K562 (cell line): ENCODE data around the gene TUBB1. TPM values are rescaled to one million over a fixed set of nuclear protein-coding genes. Genes with fewer than 3 reads are reported as not detected.

Experiments
- ATF7 ChIP-seq: fragments of 450-650 bp; IDR thresholded peaks from 2 replicates; pipeline ENCODE4 v1.7.1; 2014; ENCODE audit warnings: mild to moderate bottlenecking, moderate library complexity
- BCLAF1 ChIP-seq, 2 experiments: fragments of 450-650 bp in 1 of 2; IDR thresholded peaks; 2 replicates each; pipeline ENCODE4 v1.6.1; 2011 to 2017; ENCODE audit warnings: low read depth in 2 of 2, antibody characterized with exemption in 1 of 2, borderline replicate concordance in 1 of 2, low read length in 1 of 2, mild to moderate bottlenecking in 1 of 2, mixed read lengths in 1 of 2; ENCODE audit not compliant: control insufficient read depth in 1 of 2
- CBX8 ChIP-seq: fragments of 200-600 bp; sonication (generic); IDR thresholded peaks from 2 replicates; pipeline ENCODE4 v1.6.1; 2012; ENCODE audit warnings: borderline replicate concordance, mixed run types, low read depth, mild to moderate bottlenecking, moderate library complexity, mixed read lengths, low read length, control low read depth, inconsistent platforms; ENCODE audit not compliant: poor library complexity, severe bottlenecking; ENCODE audit errors: extremely low read depth
- CXXC5 ChIP-seq: fragments of 250-450 bp; sonication (Bioruptor Pico); IDR thresholded peaks from 2 replicates; pipeline ENCODE4 v1.8.0; 2022; ENCODE audit warnings: inconsistent platforms, mild to moderate bottlenecking, moderate library complexity
- DACH1 ChIP-seq: fragments of 450-650 bp; IDR thresholded peaks from 2 replicates; pipeline ENCODE4 v1.6.1; 2018; ENCODE audit not compliant: partially characterized antibody
- EGR1 ChIP-seq: fragments of 450-650 bp; conservative IDR thresholded peaks from 2 replicates; pipeline ENCODE4 v1.6.1; 2017; ENCODE audit warnings: mild to moderate bottlenecking
- GATAD2A ChIP-seq: fragments of 450-650 bp; IDR thresholded peaks from 2 replicates; pipeline ENCODE4 v1.6.1; 2017
- HDAC2 ChIP-seq: fragments of 450-650 bp; IDR thresholded peaks from 2 replicates; pipeline ENCODE4 v1.6.1; 2016; ENCODE audit warnings: mild to moderate bottlenecking
- NFXL1 ChIP-seq: fragments of 450-650 bp; formaldehyde crosslinking; IDR thresholded peaks from 2 replicates; pipeline ENCODE4 v1.4.0; 2021; ENCODE audit warnings: mild to moderate bottlenecking
- NR2C1 ChIP-seq, 2 experiments: fragments of 450-650 bp; IDR thresholded peaks; 2 replicates each; pipeline ENCODE4 v1.6.1; 2017; ENCODE audit warnings: mild to moderate bottlenecking in 2 of 2, antibody characterized with exemption in 1 of 2, inconsistent platforms in 1 of 2, missing compliant biosample characterization in 1 of 2, missing genetic modification characterization in 1 of 2
- RBM22 ChIP-seq: fragments of 200-400 bp; formaldehyde crosslinking; IDR thresholded peaks from 2 replicates; pipeline ENCODE4 v1.6.1; 2018; ENCODE audit warnings: low read length, low read depth; ENCODE audit not compliant: poor library complexity, severe bottlenecking
- SMAD2 ChIP-seq: fragments of 150-350 bp; IDR thresholded peaks from 2 replicates; pipeline ENCODE4 v1.6.1; 2014; ENCODE audit warnings: low read depth, mild to moderate bottlenecking, low read length
- SMARCE1 ChIP-seq: fragments of 450-650 bp; IDR thresholded peaks from 2 replicates; pipeline ENCODE4 v1.7.1; 2016; ENCODE audit warnings: mild to moderate bottlenecking
- STAT5B ChIP-seq: fragments of 250-450 bp; sonication (Bioruptor Pico); IDR thresholded peaks from 2 replicates; pipeline ENCODE4 v1.8.0; 2021; ENCODE audit warnings: mild to moderate bottlenecking, inconsistent platforms
- ZFP36 ChIP-seq: fragments of 150-350 bp; IDR thresholded peaks from 2 replicates; pipeline ENCODE4 v1.6.1; 2018; ENCODE audit warnings: low read length, low read depth; ENCODE audit not compliant: partially characterized antibody
- ZNF436 ChIP-seq: fragments of 250-450, 450-650 bp; sonication (Bioruptor Pico); formaldehyde crosslinking; IDR thresholded peaks from 2 replicates; pipeline ENCODE4 v1.7.0; 2020; ENCODE audit warnings: mild to moderate bottlenecking
- ZNF561 ChIP-seq: fragments of 450-650 bp; formaldehyde crosslinking; conservative IDR thresholded peaks from 2 replicates; pipeline ENCODE4 v1.4.0; 2020; ENCODE audit warnings: mild to moderate bottlenecking, moderate library complexity
- ZNF589 ChIP-seq: fragments of 200-800 bp; sonication (Bioruptor generic); IDR thresholded peaks from 2 replicates; pipeline ENCODE4 v1.6.1; 2016; ENCODE audit warnings: low read depth, missing genetic modification characterization, missing compliant biosample characterization
- polyA plus RNA-seq, 8 experiments: library from polyadenylated mRNA; depleted of rRNA in 4 of 8; stranded (reverse) in 5 of 8; unstranded in 3 of 8; fragments of >200 nt; fragmentation: Nextera tagmentation in 2 of 8; fragmentation: Illumina TruSeq in 1 of 8; extraction: Ambion mirVana in 2 of 8; extraction: Trizol in 1 of 8; gene quantifications; 2 replicates each; pipeline versions ENCODE4 v1.2.1 to v1.2.3, GENCODE V29; 2011 to 2014; ENCODE audit warnings: inconsistent platforms in 1 of 8, missing spikeins in 1 of 8
- total RNA-seq, 7 experiments: library from RNA; depleted of rRNA in 6 of 7; stranded (reverse); fragments of >200 nt in 6 of 7; fragmentation: Illumina TruSeq in 2 of 7; extraction: Trizol in 2 of 7; gene quantifications; 2 replicates each; pipeline versions ENCODE4 v1.2.1 to v1.2.3, GENCODE V29; 2011 to 2021; ENCODE audit warnings: low replicate concordance in 1 of 7
- TF ChIP-seq, protein P1 (sequence below): fragments of 250-450 bp; sonication (Bioruptor Pico); IDR thresholded peaks from 2 replicates; pipeline ENCODE4 v1.4.0; 2020
- TF ChIP-seq, protein P2 (sequence below): IDR thresholded peaks from 2 replicates; pipeline ENCODE4 v1.6.1; 2016; ENCODE audit warnings: missing genetic modification characterization, missing compliant biosample characterization
- TF ChIP-seq, protein P3 (sequence below): fragments of 450-650 bp; conservative IDR thresholded peaks from 2 replicates; pipeline ENCODE4 v1.6.1; 2016; ENCODE audit warnings: missing genetic modification characterization, low read depth, mild to moderate bottlenecking, control low read depth, missing compliant biosample characterization

TUBB1 gene
- total and polyA plus RNA-seq, 9 of the 15 experiments (the other 6 are each of a cell fraction or from before 2014, with no cell fraction given), result 1.5 to 3.9 (median 2.4) TPM

- TF ChIP-seq, protein P1, sequence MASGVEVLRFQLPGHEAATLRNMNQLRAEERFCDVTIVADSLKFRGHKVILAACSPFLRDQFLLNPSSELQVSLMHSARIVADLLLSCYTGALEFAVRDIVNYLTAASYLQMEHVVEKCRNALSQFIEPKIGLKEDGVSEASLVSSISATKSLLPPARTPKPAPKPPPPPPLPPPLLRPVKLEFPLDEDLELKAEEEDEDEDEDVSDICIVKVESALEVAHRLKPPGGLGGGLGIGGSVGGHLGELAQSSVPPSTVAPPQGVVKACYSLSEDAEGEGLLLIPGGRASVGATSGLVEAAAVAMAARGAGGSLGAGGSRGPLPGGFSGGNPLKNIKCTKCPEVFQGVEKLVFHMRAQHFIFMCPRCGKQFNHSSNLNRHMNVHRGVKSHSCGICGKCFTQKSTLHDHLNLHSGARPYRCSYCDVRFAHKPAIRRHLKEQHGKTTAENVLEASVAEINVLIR (CRISPR knock-in tag), result peak; percentile 75
- TF ChIP-seq ZNF589 (CRISPR knock-in tag) (peak; percentile 96), HDAC2 (no peak; the same call in 1 of the 2 replicates), ZFP36 (no peak), NFXL1 (peak; percentile 92), NR2C1 (IDR thresholded peaks at IDR 0.05) (no peak), NR2C1 (tag; IDR thresholded peaks at IDR 0.05) (peak; percentile 83), GATAD2A (0 out of 2 replicates have a peak, but pooled peaks have one; percentile 59), RBM22 (peak; percentile 83), CBX8 (no peak), ATF7 (peak; percentile 78), EGR1 (peak; percentile 53), SMARCE1 (no peak), ZNF436 (CRISPR knock-in tag) (no peak), ZNF561 (CRISPR knock-in tag) (no peak), CXXC5 (peak; percentile 72), STAT5B (CRISPR knock-in tag) (0 out of 2 replicates have a peak, but pooled peaks have one; percentile 55), BCLAF1 (IDR thresholded peaks at IDR 0.05; ENCODE audit: borderline replicate concordance in 1 of 2, control insufficient read depth in 1 of 2, low read depth in 2 of 2, low read length in 1 of 2) (no peak), DACH1 (no peak), SMAD2 (no peak)
- TF ChIP-seq, protein P2, sequence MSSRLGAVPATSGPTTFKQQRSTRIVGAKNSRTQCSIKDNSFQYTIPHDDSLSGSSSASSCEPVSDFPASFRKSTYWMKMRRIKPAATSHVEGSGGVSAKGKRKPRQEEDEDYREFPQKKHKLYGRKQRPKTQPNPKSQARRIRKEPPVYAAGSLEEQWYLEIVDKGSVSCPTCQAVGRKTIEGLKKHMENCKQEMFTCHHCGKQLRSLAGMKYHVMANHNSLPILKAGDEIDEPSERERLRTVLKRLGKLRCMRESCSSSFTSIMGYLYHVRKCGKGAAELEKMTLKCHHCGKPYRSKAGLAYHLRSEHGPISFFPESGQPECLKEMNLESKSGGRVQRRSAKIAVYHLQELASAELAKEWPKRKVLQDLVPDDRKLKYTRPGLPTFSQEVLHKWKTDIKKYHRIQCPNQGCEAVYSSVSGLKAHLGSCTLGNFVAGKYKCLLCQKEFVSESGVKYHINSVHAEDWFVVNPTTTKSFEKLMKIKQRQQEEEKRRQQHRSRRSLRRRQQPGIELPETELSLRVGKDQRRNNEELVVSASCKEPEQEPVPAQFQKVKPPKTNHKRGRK, result no peak
- TF ChIP-seq, protein P3, sequence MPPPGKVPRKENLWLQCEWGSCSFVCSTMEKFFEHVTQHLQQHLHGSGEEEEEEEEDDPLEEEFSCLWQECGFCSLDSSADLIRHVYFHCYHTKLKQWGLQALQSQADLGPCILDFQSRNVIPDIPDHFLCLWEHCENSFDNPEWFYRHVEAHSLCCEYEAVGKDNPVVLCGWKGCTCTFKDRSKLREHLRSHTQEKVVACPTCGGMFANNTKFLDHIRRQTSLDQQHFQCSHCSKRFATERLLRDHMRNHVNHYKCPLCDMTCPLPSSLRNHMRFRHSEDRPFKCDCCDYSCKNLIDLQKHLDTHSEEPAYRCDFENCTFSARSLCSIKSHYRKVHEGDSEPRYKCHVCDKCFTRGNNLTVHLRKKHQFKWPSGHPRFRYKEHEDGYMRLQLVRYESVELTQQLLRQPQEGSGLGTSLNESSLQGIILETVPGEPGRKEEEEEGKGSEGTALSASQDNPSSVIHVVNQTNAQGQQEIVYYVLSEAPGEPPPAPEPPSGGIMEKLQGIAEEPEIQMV, result 0 out of 2 replicates have a peak, but pooled peaks have one; percentile 44
These were observed 12.9 kb downstream of the TUBB1 start, which contains the start of gene ATP5F1E (continued) for GRCh38 chr20:59032023-59032712.
